ENCODE results near the gene SAPCD2.

GRCh38 chr9:137017071-137017470 lies 53.3 kb downstream of the SAPCD2 start:
- no peak for TF ChIP-seq EZH2 (IDR thresholded peaks at IDR 0.05; ENCODE audit: borderline replicate concordance, low read length)
- no peak for TF ChIP-seq CTCF (conservative IDR thresholded peaks at IDR 0.05 in 1 of 2, IDR thresholded peaks at IDR 0.05 in 1 of 2; ENCODE audit: extremely low read depth in 1 of 2, insufficient read depth in 1 of 2, low read depth in 1 of 2, low read length in 2 of 2)

Data from mammary epithelial cell (primary cell).